Vagina (tissue), 2 donors: ENCODE measurements around the gene STK26.

Experiments
- CTCF ChIP-seq, 3 experiments: fragments of 450-650 bp in 2 of 3; fragments of 200-600 bp in 1 of 3; sonication (generic) in 1 of 3; IDR thresholded peaks; one replicate each; pipeline ENCODE4 v1.5.1; 2017 to 2019; ENCODE audit warnings: antibody characterized with exemption in 3 of 3, mild to moderate bottlenecking in 2 of 3, moderate library complexity in 2 of 3
- POLR2A ChIP-seq, 2 donors: fragments of 450-650 bp; IDR thresholded peaks; one replicate each; pipeline ENCODE4 v1.6.1; 2017; ENCODE audit warnings: antibody characterized with exemption in 2 of 2, mild to moderate bottlenecking in 2 of 2, moderate library complexity in 2 of 2
- POLR2AphosphoS5 ChIP-seq, 2 donors: sonication (generic); formaldehyde crosslinking; IDR thresholded peaks; one replicate each; pipeline ENCODE4 v1.9.0; 2017; ENCODE audit warnings: antibody characterized with exemption in 2 of 2, mild to moderate bottlenecking in 2 of 2, low read depth in 1 of 2; ENCODE audit not compliant: insufficient read depth in 1 of 2

GRCh38 chrX:132044953-132045352 lies 21.9 kb downstream of the STK26 start:
- TF ChIP-seq CTCF (IDR thresholded peaks at IDR 0.05) (no peak), POLR2A (IDR thresholded peaks at IDR 0.05) (no peak), POLR2AphosphoS5 (IDR thresholded peaks at IDR 0.05; ENCODE audit: insufficient read depth in 1 of 2, low read depth in 1 of 2) (no peak)
